Uterus (tissue), 4 donors: Measurements from ENCODE around the gene BTBD16. TPM values are rescaled to one million over a fixed set of nuclear protein-coding genes. Genes with fewer than 3 reads are reported as not detected.

Experiments
- DNase-seq, 2 donors: peaks; one replicate each; pipeline ENCODE4 v3.0.0-alpha.2; 2019 to 2020
- H3K27ac ChIP-seq, 2 donors: fragments of 200-600 bp; sonication (generic); 1 replicate in 1 of 2; 2 replicates in 1 of 2; pipeline ENCODE4 v1.5.1; 2016 to 2018
- H3K27me3 ChIP-seq, 2 donors: fragments of 200-600 bp; sonication (generic); one replicate each; pipeline ENCODE4 v1.5.1; 2018 to 2019; ENCODE audit warnings: control low read depth in 1 of 2
- H3K36me3 ChIP-seq, 2 donors: fragments of 200-600 bp; sonication (generic); one replicate each; pipeline ENCODE4 v1.5.1; 2019; ENCODE audit warnings: control low read depth in 1 of 2
- H3K4me1 ChIP-seq, 2 donors: fragments of 200-600 bp; sonication (generic); one replicate each; pipeline ENCODE4 v1.5.1; 2018 to 2019; ENCODE audit warnings: control low read depth in 1 of 2
- H3K4me3 ChIP-seq, 2 donors: fragments of 200-600 bp; sonication (generic); 1 replicate in 1 of 2; 2 replicates in 1 of 2; pipeline ENCODE4 v1.5.1; 2018 to 2019; ENCODE audit warnings: mild to moderate bottlenecking in 1 of 2
- H3K9me3 ChIP-seq, 2 donors: fragments of 200-600 bp; sonication (generic); one replicate each; pipeline ENCODE4 v1.5.1; 2019; ENCODE audit warnings: control low read depth in 1 of 2
- CTCF ChIP-seq, 4 experiments: fragments of 200-600 bp in 2 of 4; fragments of 450-650 bp in 2 of 4; sonication (generic) in 2 of 4; IDR thresholded peaks; one replicate each; pipeline ENCODE4 v1.5.1; 2016 to 2019; ENCODE audit warnings: antibody characterized with exemption in 4 of 4, mild to moderate bottlenecking in 2 of 4, moderate library complexity in 1 of 4
- POLR2A ChIP-seq, 2 donors: fragments of 450-650 bp; IDR thresholded peaks; one replicate each; pipeline ENCODE4 v1.6.1; 2016; ENCODE audit warnings: antibody characterized with exemption in 2 of 2, mild to moderate bottlenecking in 1 of 2, moderate library complexity in 1 of 2
- intact Hi-C: fragments of 100-400 bp; cut with DNase I; formaldehyde crosslinking; loops from one replicate; pipeline ENCODE4 v1.15.1; 2023; ENCODE audit warnings: low total_unique reads
- total RNA-seq, 4 donors: library from RNA; depleted of rRNA in 3 of 4; stranded (reverse); fragments of >200 nt in 3 of 4; gene quantifications; one replicate each; pipeline versions ENCODE4 v1.1.0 to v1.2.4, GENCODE V29; 2014 to 2023
- donor health status: DM: yes; HTN: yes; CAD: no.

The BTBD16 gene
- total RNA-seq, 4 donors from 2014 or later: 0.14 to 0.46 TPM; not detected in 2

GRCh38 chr10:122329416-122329815 lies 58.3 kb downstream of the BTBD16 start:
- no peaks in the 10 kb centered on the region for H3K27me3 ChIP-seq
- no peaks in the 10 kb centered on the region for H3K4me1 ChIP-seq
- no peak overlapping the region for H3K4me3 ChIP-seq
- intact Hi-C loops: no loop called here
- no peaks in the 10 kb centered on the region for H3K9me3 ChIP-seq
- no peak for TF ChIP-seq POLR2A (IDR thresholded peaks at IDR 0.05)
- TF ChIP-seq CTCF (IDR thresholded peaks at IDR 0.05): no peak
- DNase-seq: no peak
- no peak overlapping the region for H3K27ac ChIP-seq
- no peaks in the 10 kb centered on the region for H3K36me3 ChIP-seq

GRCh38 chr10:122331100-122331499 lies 60.0 kb downstream of the BTBD16 start:
- Histone ChIP-seq H3K27me3 (no peaks in the 10 kb centered on the region), H3K4me3 (no peak overlapping the region), H3K27ac (no peak overlapping the region), H3K9me3 (no peaks in the 10 kb centered on the region), H3K36me3 (no peaks in the 10 kb centered on the region), H3K4me1 (no peaks in the 10 kb centered on the region)
- no peak for TF ChIP-seq POLR2A (IDR thresholded peaks at IDR 0.05)
- TF ChIP-seq CTCF (IDR thresholded peaks at IDR 0.05): no peak
- no peak for DNase-seq
- intact Hi-C loops: no loop called here

GRCh38 chr10:122331615-122332446 lies 60.7 kb downstream of the BTBD16 start:
- Histone ChIP-seq H3K9me3 (no peaks in the 10 kb centered on the region), H3K27ac (no peak overlapping the region), H3K4me3 (no peak overlapping the region), H3K4me1 (no peaks in the 10 kb centered on the region), H3K36me3 (no peaks in the 10 kb centered on the region), H3K27me3 (no peaks in the 10 kb centered on the region)
- no peak for TF ChIP-seq CTCF (IDR thresholded peaks at IDR 0.05)
- no peak for TF ChIP-seq POLR2A (IDR thresholded peaks at IDR 0.05)
- no peak for DNase-seq
- intact Hi-C loops: no loop called here

GRCh38 chr10:122333037-122333436 lies 61.9 kb downstream of the BTBD16 start:
- no peak for DNase-seq
- no peaks in the 10 kb centered on the region for H3K36me3 ChIP-seq
- no peaks in the 10 kb centered on the region for H3K9me3 ChIP-seq
- intact Hi-C loops: no loop called here
- no peak overlapping the region for H3K4me3 ChIP-seq
- no peaks in the 10 kb centered on the region for H3K4me1 ChIP-seq
- no peak overlapping the region for H3K27ac ChIP-seq
- H3K27me3 ChIP-seq: no peaks in the 10 kb centered on the region
- TF ChIP-seq CTCF (IDR thresholded peaks at IDR 0.05) (no peak), POLR2A (IDR thresholded peaks at IDR 0.05) (no peak)

GRCh38 chr10:122336332-122336731 lies 65.2 kb downstream of the BTBD16 start:
- TF ChIP-seq POLR2A (IDR thresholded peaks at IDR 0.05) (no peak), CTCF (IDR thresholded peaks at IDR 0.05) (no peak)
- H3K27me3 ChIP-seq: no peaks in the 10 kb centered on the region
- H3K36me3 ChIP-seq: no peaks in the 10 kb centered on the region
- no peak overlapping the region for H3K27ac ChIP-seq
- H3K9me3 ChIP-seq: no peaks in the 10 kb centered on the region
- intact Hi-C loops: no loop called here
- no peak for DNase-seq
- no peak overlapping the region for H3K4me3 ChIP-seq
- no peaks in the 10 kb centered on the region for H3K4me1 ChIP-seq
